Osteocyte (in vitro differentiated cells): ENCODE data around the gene ANKRD55. TPM values are rescaled to one million over a fixed set of nuclear protein-coding genes. Genes with fewer than 3 reads are reported as not detected.

Experiments
- DNase-seq: peaks from one replicate; pipeline ENCODE4 v3.0.0; 2021; ENCODE audit warnings: mixed read lengths; ENCODE audit not compliant: unreplicated experiment; ENCODE audit errors: extremely low spot score
- H3K27ac Mint-ChIP-seq: one replicate; pipeline ENCODE4 v1.8.0; 2021; ENCODE audit warnings: mild to moderate bottlenecking, mixed read lengths; ENCODE audit not compliant: unreplicated experiment
- H3K27me3 Mint-ChIP-seq: one replicate; pipeline ENCODE4 v1.8.0; 2021; ENCODE audit warnings: mixed read lengths; ENCODE audit not compliant: unreplicated experiment
- H3K36me3 Mint-ChIP-seq: one replicate; pipeline ENCODE4 v1.8.0; 2021; ENCODE audit warnings: mixed read lengths; ENCODE audit not compliant: unreplicated experiment
- H3K4me1 Mint-ChIP-seq: one replicate; pipeline ENCODE4 v1.8.0; 2021; ENCODE audit warnings: mixed read lengths; ENCODE audit not compliant: unreplicated experiment
- H3K4me3 Mint-ChIP-seq: one replicate; pipeline ENCODE4 v1.8.0; 2021; ENCODE audit warnings: mild to moderate bottlenecking, moderate library complexity, mixed read lengths; ENCODE audit not compliant: unreplicated experiment
- H3K9me3 Mint-ChIP-seq: one replicate; pipeline ENCODE4 v1.8.0; 2021; ENCODE audit warnings: mixed read lengths; ENCODE audit not compliant: unreplicated experiment
- total RNA-seq: library from RNA; stranded (reverse); gene quantifications from 2 replicates; pipeline ENCODE4 v1.2.1, GENCODE V29; 2021
- TF ChIP-seq, protein P1 (sequence below): fragments of 200-600 bp; sonication (generic); IDR thresholded peaks from 2 replicates; pipeline ENCODE4 v1.5.0; 2021; ENCODE audit warnings: antibody characterized with exemption, mild to moderate bottlenecking, moderate library complexity

ANKRD55 gene
- total RNA-seq, 1 donor from 2014 or later, result not detected

DNA sequence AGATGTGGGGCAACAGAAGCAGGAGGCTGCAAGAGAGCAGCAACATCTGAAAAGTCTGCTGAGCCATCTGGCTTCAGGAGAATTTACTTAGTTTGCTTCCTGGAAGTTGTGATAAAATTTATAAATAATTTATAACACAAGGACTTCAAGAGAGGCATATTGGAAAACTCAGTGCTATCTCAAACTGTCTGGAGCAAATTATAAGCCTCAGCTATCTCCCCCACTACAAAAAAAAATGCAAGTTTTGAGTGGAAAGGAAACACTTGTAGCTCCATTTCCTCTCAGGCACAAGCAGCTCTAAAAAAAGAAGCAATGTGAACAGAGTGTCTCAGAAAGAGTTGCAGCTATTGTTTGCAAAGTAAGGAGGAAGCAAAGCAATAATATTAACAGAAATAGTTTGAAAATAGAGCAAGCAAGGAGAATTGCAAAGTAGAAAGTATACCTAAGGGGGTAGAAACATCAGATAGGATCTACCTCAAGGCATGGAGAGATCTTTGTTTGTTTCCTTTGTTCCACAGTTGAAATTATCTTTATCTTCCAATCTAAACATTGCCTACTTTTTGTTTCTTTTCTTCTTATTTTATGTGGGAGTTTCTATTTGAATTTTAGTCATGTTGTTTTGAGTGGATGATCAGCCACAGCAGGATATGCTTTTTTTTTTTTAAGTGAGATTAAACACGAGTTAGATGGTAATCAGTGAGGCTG is 182.4 kb downstream of the ANKRD55 start:
- Mint-ChIP-seq H3K9me3 (peaks cover 5% of the 10 kb centered on the region), H3K4me1 (peaks cover 6% of the 10 kb centered on the region), H3K36me3 (no peaks in the 10 kb centered on the region), H3K27ac (no peak overlapping the region), H3K4me3 (no peak overlapping the region), H3K27me3 (no peaks in the 10 kb centered on the region)
- no peak for DNase-seq
- TF ChIP-seq, protein P1, sequence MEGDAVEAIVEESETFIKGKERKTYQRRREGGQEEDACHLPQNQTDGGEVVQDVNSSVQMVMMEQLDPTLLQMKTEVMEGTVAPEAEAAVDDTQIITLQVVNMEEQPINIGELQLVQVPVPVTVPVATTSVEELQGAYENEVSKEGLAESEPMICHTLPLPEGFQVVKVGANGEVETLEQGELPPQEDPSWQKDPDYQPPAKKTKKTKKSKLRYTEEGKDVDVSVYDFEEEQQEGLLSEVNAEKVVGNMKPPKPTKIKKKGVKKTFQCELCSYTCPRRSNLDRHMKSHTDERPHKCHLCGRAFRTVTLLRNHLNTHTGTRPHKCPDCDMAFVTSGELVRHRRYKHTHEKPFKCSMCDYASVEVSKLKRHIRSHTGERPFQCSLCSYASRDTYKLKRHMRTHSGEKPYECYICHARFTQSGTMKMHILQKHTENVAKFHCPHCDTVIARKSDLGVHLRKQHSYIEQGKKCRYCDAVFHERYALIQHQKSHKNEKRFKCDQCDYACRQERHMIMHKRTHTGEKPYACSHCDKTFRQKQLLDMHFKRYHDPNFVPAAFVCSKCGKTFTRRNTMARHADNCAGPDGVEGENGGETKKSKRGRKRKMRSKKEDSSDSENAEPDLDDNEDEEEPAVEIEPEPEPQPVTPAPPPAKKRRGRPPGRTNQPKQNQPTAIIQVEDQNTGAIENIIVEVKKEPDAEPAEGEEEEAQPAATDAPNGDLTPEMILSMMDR, result no peak

Other genes starting within 250 kb of the ANKRD55 start
- 197 and 211 TPM in 2 replicates for gene IL6ST, start 238.4 kb downstream of the ANKRD55 start, total RNA-seq